ENCODE data around the gene MYLK. TPM values are rescaled to one million over a fixed set of nuclear protein-coding genes. Genes with fewer than 3 reads are reported as not detected.

MYLK gene
- total and polyA plus RNA-seq, 9 donors: 16.4 to 34.5 (median 27.0) TPM

DNA sequence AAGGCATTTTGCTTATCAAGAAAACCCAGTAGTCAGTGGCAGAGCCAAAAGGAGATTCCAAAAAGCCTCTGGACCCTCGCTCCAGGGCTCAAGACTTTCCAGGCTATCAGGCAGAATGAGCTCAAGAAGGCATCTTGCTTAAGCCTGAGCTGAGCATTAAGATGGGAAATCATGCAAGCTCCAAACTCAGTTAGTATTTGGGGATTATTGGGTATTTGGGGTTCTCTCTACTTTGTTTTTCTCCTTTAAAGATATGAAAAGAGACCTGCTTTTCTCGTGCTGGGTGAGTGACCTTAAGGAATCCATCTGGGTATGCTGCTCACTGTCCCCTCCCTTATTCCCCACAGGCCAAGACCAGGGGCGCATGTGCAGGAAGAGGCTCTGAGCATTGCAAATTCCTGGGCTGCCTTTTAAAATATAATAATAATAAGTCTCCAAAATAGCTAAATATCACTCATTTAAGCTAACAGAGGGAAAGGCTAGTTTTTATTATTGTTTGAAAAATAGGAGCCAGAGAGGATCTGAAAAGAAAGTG lies 223.9 kb downstream of the MYLK start:
- DNase-seq: no peak
- Histone ChIP-seq H3K9me3 (replicated peaks; ENCODE audit: control insufficient read depth, low read depth, low read length) (no peaks in the 10 kb centered on the region), H3K36me3 (ENCODE audit: control insufficient read depth, insufficient read depth, low read length) (peaks cover 5% of the 10 kb centered on the region), H3K27ac (ENCODE audit: low read length) (peak overlapping the region; percentile 5), H3K4me3 (ENCODE audit: low read length) (no peak overlapping the region), H3K27me3 (ENCODE audit: control insufficient read depth, insufficient read depth, low read length) (no peaks in the 10 kb centered on the region), H3K4me1 (ENCODE audit: control insufficient read depth, insufficient read depth, low read length) (peaks cover 42% of the 10 kb centered on the region)
- WGBS (ENCODE audit: insufficient coverage): 71% methylated on average over 1 of the region's 3 CpGs

DNA sequence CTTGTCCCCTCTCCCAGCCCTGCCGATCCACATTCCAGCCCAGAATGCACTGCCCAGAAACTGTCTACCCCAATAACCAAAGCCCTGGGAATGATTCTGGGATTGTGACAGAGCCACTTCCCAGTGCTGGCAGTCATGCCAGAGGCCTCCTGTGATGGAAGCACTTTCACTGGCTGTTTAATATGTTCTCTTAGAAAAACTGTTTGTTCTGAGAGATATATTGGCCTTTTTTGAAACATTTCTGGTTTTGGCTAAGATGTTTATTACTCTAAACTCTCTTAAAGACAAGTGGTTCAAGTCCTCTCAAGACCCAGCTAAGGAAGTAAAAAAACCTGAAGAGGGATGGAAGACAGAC lies 225.3 kb downstream of the MYLK start:
- no peak for DNase-seq
- WGBS (ENCODE audit: insufficient coverage): no CpG with 5 or more reads among the region's 1 CpG
- H3K9me3 ChIP-seq (replicated peaks; ENCODE audit: control insufficient read depth, low read depth, low read length): no peaks in the 10 kb centered on the region
- peaks cover 37% of the 10 kb centered on the region for H3K4me1 ChIP-seq (ENCODE audit: control insufficient read depth, insufficient read depth, low read length)
- H3K36me3 ChIP-seq (ENCODE audit: control insufficient read depth, insufficient read depth, low read length): peaks cover 5% of the 10 kb centered on the region
- H3K27me3 ChIP-seq (ENCODE audit: control insufficient read depth, insufficient read depth, low read length): no peaks in the 10 kb centered on the region
- no peak overlapping the region for H3K4me3 ChIP-seq (ENCODE audit: low read length)
- H3K27ac ChIP-seq (ENCODE audit: low read length): no peak overlapping the region

DNA sequence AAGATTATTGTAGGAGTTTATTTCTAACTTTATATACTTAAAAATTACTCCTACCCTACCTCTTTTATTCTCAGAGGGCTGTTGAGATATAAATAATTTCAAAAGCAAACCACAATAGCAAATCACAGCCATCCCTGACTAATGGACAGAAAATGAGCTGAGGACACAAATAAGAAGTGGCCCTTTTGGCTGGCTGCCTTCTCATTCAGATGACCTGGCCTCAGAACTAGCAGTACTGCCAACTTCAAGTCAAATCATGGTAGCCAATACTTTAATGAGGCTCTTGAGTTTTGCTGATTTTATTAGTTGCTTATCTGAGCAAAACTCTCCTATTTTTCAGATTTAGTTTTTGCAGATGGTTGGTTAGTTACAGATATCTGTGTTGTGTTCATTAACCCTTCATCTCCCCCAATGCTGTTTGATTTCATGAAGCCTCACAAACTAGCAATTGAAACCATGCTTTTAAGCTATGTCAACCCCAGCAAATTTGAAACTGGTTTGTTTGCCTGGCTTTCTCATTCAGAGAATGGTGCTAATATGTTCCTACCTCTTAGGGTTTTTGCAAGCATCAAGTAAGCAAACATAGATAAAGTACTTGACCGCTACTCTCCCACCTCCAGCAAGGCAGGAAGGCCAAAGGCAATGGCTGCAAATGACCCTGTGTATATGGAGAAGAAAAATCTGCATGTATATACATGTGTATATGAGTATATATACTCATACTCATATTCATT lies 225.8 kb downstream of the MYLK start:
- Histone ChIP-seq H3K9me3 (replicated peaks; ENCODE audit: control insufficient read depth, low read depth, low read length) (no peaks in the 10 kb centered on the region), H3K27me3 (ENCODE audit: control insufficient read depth, insufficient read depth, low read length) (no peaks in the 10 kb centered on the region), H3K4me3 (ENCODE audit: low read length) (no peak overlapping the region), H3K4me1 (ENCODE audit: control insufficient read depth, insufficient read depth, low read length) (peaks cover 40% of the 10 kb centered on the region), H3K27ac (ENCODE audit: low read length) (no peak overlapping the region), H3K36me3 (ENCODE audit: control insufficient read depth, insufficient read depth, low read length) (peaks cover 5% of the 10 kb centered on the region)
- peak; percentile 50 for DNase-seq
- no CpG with 5 or more reads among the region's 1 CpG for WGBS (ENCODE audit: insufficient coverage)

DNA sequence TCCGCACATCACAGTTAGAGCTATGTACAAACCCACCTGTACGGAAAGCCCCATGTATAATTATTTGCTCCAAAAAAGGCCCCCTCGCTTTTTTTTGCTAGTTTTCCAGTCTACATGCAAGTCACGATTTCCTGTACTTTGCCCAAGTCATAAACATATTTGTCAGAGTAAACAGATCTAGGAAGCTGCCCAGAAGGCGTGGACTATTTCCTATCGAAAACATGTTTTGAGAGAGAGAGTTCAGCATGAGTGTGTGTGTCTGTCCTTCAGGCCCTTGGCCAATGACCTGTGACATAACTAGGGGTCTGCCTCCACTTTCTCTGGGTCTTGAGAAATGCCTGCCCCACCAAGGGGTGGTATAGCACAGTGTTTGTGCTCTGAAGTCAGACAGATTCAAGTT lies 226.6 kb downstream of the MYLK start:
- 100% methylated on average over 2 of the region's 6 CpGs for WGBS (ENCODE audit: insufficient coverage)
- H3K36me3 ChIP-seq (ENCODE audit: control insufficient read depth, insufficient read depth, low read length): peaks cover 5% of the 10 kb centered on the region
- no peak overlapping the region for H3K4me3 ChIP-seq (ENCODE audit: low read length)
- peaks cover 40% of the 10 kb centered on the region for H3K4me1 ChIP-seq (ENCODE audit: control insufficient read depth, insufficient read depth, low read length)
- no peak for DNase-seq
- H3K27me3 ChIP-seq (ENCODE audit: control insufficient read depth, insufficient read depth, low read length): no peaks in the 10 kb centered on the region
- H3K9me3 ChIP-seq (replicated peaks; ENCODE audit: control insufficient read depth, low read depth, low read length): no peaks in the 10 kb centered on the region
- no peak overlapping the region for H3K27ac ChIP-seq (ENCODE audit: low read length)

DNA sequence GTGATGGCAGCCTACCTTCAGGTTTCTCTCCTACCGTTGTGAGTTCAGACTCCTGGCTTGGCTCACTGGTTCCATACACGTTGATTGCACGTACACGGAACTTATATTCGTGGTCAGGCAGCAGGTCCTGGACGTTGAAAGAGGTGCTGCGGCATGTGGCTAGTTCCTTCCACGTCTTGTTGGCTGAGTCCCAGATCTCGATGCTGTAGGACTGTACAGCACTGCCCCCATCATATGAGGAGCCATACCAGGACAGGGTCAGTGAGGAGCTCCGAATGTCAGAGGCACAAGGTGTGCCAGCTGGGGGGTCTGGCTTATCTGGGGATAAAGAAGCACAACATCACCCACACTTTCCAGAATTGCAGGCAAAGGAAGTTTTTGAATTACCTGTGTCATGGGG lies 227.0 kb downstream of the MYLK start:
- peaks cover 44% of the 10 kb centered on the region for H3K4me1 ChIP-seq (ENCODE audit: control insufficient read depth, insufficient read depth, low read length)
- DNase-seq: no peak
- H3K4me3 ChIP-seq (ENCODE audit: low read length): no peak overlapping the region
- WGBS (ENCODE audit: insufficient coverage): 91% methylated on average over 8 of the region's 10 CpGs
- no peak overlapping the region for H3K27ac ChIP-seq (ENCODE audit: low read length)
- peaks cover 5% of the 10 kb centered on the region for H3K36me3 ChIP-seq (ENCODE audit: control insufficient read depth, insufficient read depth, low read length)
- no peaks in the 10 kb centered on the region for H3K9me3 ChIP-seq (replicated peaks; ENCODE audit: control insufficient read depth, low read depth, low read length)
- H3K27me3 ChIP-seq (ENCODE audit: control insufficient read depth, insufficient read depth, low read length): no peaks in the 10 kb centered on the region

DNA sequence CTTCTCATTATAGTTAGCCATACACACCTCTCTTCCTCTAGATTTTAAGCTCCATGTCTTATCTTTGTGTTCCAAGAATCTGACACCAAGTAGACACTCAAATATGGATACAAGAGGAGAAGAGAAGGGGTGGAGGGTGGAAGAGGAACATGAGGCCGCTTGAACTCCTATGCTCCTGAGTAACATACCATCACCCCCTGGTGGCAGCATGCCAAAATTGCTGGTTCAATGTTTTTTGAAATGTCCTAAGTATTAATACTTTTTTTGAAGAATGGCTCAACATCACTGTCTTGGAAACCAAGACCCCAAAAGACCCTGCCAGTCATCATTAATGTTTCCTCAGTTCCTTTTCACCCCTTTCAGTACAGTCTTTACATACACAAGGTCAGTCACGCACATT lies 227.4 kb downstream of the MYLK start:
- Histone ChIP-seq H3K36me3 (ENCODE audit: control insufficient read depth, insufficient read depth, low read length) (peaks cover 5% of the 10 kb centered on the region), H3K4me1 (ENCODE audit: control insufficient read depth, insufficient read depth, low read length) (peaks cover 42% of the 10 kb centered on the region), H3K4me3 (ENCODE audit: low read length) (no peak overlapping the region), H3K27ac (ENCODE audit: low read length) (no peak overlapping the region), H3K9me3 (replicated peaks; ENCODE audit: control insufficient read depth, low read depth, low read length) (no peaks in the 10 kb centered on the region), H3K27me3 (ENCODE audit: control insufficient read depth, insufficient read depth, low read length) (no peaks in the 10 kb centered on the region)
- 100% methylated on average over 1 of the region's 2 CpGs for WGBS (ENCODE audit: insufficient coverage)
- no peak for DNase-seq

DNA sequence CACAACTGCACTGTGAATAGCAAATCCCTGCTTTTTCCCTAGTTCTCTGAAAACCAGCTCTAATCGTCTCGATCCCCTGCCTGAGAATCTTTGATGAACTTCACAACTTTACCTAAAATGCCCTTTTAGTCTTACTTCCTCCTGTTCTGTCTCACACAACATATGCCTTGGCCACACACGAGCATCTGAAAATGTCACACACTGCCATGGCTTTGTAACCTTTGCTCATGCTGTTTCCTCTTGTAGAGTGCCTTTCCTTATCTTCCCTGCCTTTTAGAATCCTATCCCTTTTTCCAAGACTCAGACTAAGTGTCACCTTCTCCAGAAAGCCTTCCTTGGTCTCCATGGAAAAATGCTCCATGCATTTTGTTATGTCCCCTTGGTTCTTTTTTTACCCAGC lies 227.9 kb downstream of the MYLK start:
- no peaks in the 10 kb centered on the region for H3K9me3 ChIP-seq (replicated peaks; ENCODE audit: control insufficient read depth, low read depth, low read length)
- H3K4me1 ChIP-seq (ENCODE audit: control insufficient read depth, insufficient read depth, low read length): peaks cover 38% of the 10 kb centered on the region
- H3K4me3 ChIP-seq (ENCODE audit: low read length): no peak overlapping the region
- DNase-seq: no peak
- 73% methylated on average over 3 of the region's 3 CpGs for WGBS (ENCODE audit: insufficient coverage)
- no peak overlapping the region for H3K27ac ChIP-seq (ENCODE audit: low read length)
- H3K27me3 ChIP-seq (ENCODE audit: control insufficient read depth, insufficient read depth, low read length): no peaks in the 10 kb centered on the region
- peaks cover 5% of the 10 kb centered on the region for H3K36me3 ChIP-seq (ENCODE audit: control insufficient read depth, insufficient read depth, low read length)

DNA sequence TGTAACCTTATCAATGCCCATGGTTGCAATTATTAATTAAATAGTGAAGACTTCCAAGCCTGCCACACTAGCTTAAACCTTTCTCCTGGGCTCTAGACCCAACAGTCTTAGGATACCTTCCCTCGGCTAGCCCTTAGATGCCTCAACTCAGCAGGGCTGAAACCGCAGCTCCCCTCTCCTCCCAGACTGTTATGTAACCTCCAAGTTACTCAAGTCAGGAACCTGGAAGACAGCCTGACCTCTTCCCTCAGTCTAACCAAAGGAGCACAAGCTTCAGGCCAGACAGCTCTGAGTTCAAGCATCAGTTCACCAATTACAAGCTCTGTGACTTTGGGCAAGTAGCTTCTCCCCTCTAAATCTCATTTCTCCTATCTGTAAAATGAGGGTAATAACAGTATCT lies 228.7 kb downstream of the MYLK start:
- WGBS (ENCODE audit: insufficient coverage): 62% methylated on average over 2 of the region's 2 CpGs
- no peak for DNase-seq
- no peak overlapping the region for H3K27ac ChIP-seq (ENCODE audit: low read length)
- peaks cover 5% of the 10 kb centered on the region for H3K36me3 ChIP-seq (ENCODE audit: control insufficient read depth, insufficient read depth, low read length)
- H3K9me3 ChIP-seq (replicated peaks; ENCODE audit: control insufficient read depth, low read depth, low read length): no peaks in the 10 kb centered on the region
- no peak overlapping the region for H3K4me3 ChIP-seq (ENCODE audit: low read length)
- H3K4me1 ChIP-seq (ENCODE audit: control insufficient read depth, insufficient read depth, low read length): peaks cover 31% of the 10 kb centered on the region
- no peaks in the 10 kb centered on the region for H3K27me3 ChIP-seq (ENCODE audit: control insufficient read depth, insufficient read depth, low read length)

DNA sequence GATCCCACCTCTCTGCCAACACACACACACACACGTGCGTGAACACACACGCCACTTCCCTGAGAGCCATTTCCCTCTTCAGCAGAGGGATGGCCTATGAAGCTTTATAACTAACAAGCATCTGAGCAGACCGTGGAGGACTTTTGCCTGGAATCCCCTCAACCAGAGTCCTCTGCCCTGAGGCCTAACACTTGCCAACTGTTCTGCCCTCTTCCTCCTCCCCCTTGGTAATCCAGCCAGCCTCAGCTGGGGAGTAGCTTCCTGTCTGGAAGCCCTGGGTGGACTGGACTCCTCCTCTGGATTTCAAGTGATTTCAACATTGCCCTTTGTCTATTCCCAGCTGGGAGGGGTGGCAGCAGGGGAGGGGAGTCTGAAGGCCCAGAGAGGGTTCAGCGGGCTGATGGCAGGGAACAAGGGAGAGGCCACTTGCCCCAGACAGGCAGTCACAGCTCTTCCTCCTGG lies 230.9 kb downstream of the MYLK start:
- Histone ChIP-seq H3K9me3 (replicated peaks; ENCODE audit: control insufficient read depth, low read depth, low read length) (no peaks in the 10 kb centered on the region), H3K27me3 (ENCODE audit: control insufficient read depth, insufficient read depth, low read length) (no peaks in the 10 kb centered on the region), H3K4me1 (ENCODE audit: control insufficient read depth, insufficient read depth, low read length) (peaks cover 19% of the 10 kb centered on the region), H3K27ac (ENCODE audit: low read length) (peak overlapping the region; percentile 13), H3K4me3 (ENCODE audit: low read length) (no peak overlapping the region), H3K36me3 (ENCODE audit: control insufficient read depth, insufficient read depth, low read length) (peaks cover 8% of the 10 kb centered on the region)
- WGBS (ENCODE audit: insufficient coverage): 54% methylated on average over 4 of the region's 5 CpGs
- DNase-seq: peak; percentile 60

DNA sequence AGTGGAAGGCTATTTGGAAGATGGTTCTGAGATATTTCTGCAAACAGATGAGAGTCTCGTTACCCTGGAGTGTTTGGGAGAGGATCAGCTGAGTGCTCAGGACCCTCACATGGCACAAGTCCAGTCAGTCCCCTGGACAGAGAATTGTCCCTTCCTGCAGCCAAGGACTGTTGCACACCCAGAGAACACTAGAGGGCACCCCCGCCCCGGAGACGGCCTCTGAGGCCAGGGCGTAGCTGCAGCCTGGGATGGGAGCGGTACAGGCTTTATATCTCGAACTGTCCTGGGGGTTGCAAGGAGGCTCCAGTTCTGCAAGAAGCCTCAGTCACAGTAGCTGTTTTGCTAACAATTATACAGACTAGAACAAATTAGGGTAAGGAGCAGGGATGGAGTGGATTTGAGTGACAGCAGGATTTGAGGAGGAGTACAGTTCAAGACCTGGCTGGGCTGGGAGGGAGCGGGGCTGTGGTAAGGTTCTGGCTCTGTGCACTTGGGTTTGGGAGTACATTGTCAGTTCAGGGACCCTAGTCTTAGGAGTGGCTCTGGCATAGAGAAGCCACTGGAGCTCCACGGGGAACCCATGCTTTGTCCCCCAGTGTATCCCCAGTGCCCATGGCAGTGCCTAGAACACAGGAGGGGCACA lies 231.7 kb downstream of the MYLK start:
- Histone ChIP-seq H3K27me3 (ENCODE audit: control insufficient read depth, insufficient read depth, low read length) (no peaks in the 10 kb centered on the region), H3K27ac (ENCODE audit: low read length) (no peak overlapping the region), H3K4me1 (ENCODE audit: control insufficient read depth, insufficient read depth, low read length) (peaks cover 19% of the 10 kb centered on the region), H3K4me3 (ENCODE audit: low read length) (no peak overlapping the region), H3K9me3 (replicated peaks; ENCODE audit: control insufficient read depth, low read depth, low read length) (no peaks in the 10 kb centered on the region), H3K36me3 (ENCODE audit: control insufficient read depth, insufficient read depth, low read length) (peaks cover 8% of the 10 kb centered on the region)
- peak; percentile 82 for DNase-seq
- 26% methylated on average over 8 of the region's 9 CpGs for whole genome bisulfite sequencing (ENCODE audit: insufficient coverage)

Data from muscle of leg (tissue), 11 donors.